ENCODE results near the gene COX6B1.

The COX6B1 gene

DNA sequence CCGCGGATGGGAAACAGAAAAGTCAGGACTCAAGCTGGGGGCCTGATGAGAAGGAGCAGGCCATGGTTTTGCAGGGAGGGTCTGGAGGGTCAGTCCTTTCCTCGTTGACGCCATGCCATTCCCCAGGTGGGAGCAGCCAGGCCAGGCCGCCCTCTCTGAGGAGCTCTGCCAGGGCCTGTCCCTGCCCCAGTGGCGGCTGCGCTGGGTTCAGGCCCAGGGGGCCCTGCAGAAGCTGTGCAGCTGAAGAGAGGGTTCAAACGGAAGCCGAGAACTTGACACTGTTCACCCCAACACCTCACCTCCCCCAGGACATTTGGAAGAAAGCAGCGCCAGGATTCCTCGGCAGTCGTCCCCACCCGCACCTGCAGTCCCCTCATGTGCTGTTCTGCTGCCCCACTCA lies 25.4 kb upstream of the COX6B1 start:
- TF ChIP-seq RAD21 (IDR thresholded peaks at IDR 0.05; ENCODE audit: low read depth) = no peak
- TF ChIP-seq, protein P1, sequence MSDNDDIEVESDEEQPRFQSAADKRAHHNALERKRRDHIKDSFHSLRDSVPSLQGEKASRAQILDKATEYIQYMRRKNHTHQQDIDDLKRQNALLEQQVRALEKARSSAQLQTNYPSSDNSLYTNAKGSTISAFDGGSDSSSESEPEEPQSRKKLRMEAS (IDR thresholded peaks at IDR 0.05) = no peak
- no peak for TF ChIP-seq TEAD4 (IDR thresholded peaks at IDR 0.05)
- no peak for TF ChIP-seq FOXM1 (IDR thresholded peaks at IDR 0.05; ENCODE audit: borderline replicate concordance, low read depth)
- no peak for TF ChIP-seq NFIC (IDR thresholded peaks at IDR 0.05)
- TF ChIP-seq EP300 (IDR thresholded peaks at IDR 0.05; ENCODE audit: borderline replicate concordance) = no peak
- TF ChIP-seq TCF12 (IDR thresholded peaks at IDR 0.05; ENCODE audit: low read depth) = no peak
- no peak for TF ChIP-seq YY1 (IDR thresholded peaks at IDR 0.05; ENCODE audit: low read depth)
- TF ChIP-seq CEBPB (IDR thresholded peaks at IDR 0.05) = no peak
- TF ChIP-seq ZBTB7A (IDR thresholded peaks at IDR 0.05; ENCODE audit: low read depth) = no peak
- TF ChIP-seq TAF1 (IDR thresholded peaks at IDR 0.05; ENCODE audit: low read depth) = no peak
- TF ChIP-seq, protein P2, sequence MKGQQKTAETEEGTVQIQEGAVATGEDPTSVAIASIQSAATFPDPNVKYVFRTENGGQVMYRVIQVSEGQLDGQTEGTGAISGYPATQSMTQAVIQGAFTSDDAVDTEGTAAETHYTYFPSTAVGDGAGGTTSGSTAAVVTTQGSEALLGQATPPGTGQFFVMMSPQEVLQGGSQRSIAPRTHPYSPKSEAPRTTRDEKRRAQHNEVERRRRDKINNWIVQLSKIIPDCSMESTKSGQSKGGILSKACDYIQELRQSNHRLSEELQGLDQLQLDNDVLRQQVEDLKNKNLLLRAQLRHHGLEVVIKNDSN (IDR thresholded peaks at IDR 0.05) = no peak

DNA sequence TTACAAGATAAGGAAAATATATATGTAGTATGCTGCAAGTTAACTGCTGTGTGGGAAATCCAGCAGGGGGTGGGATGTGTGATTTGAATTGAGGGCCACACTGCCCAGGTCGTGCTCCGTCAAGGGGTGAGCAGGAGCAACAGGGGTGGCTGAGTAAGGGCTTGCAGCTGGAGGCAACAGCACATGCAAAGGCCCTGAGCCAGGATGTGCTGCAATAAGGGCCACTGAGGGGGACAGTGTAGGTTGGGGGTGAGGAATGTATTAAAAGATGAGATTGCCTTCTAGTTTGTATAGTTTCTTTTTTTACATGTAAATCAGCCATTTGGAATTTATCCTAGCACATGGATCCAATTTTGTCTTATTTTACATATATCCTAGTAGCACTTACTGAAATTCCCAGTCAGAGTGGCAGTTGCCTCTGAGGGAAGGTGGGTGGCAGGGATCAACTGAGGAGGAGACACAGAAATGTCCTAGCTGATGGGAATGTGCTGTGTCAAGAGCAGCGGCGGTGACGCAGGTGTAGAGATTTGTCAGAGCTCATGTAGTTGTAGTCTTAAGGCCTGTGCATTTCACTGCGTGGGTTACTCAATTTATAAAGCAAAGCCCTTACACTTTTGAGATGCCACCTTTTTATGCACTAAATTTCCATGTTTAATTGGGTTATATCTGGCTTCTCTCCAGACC lies 24.7 kb upstream of the COX6B1 start:
- TF ChIP-seq FOXM1 (IDR thresholded peaks at IDR 0.05; ENCODE audit: borderline replicate concordance, low read depth) = no peak
- TF ChIP-seq RAD21 (IDR thresholded peaks at IDR 0.05; ENCODE audit: low read depth) = no peak
- no peak for TF ChIP-seq YY1 (IDR thresholded peaks at IDR 0.05; ENCODE audit: low read depth)
- no peak for TF ChIP-seq CEBPB (IDR thresholded peaks at IDR 0.05)
- TF ChIP-seq, protein P2 (IDR thresholded peaks at IDR 0.05) = no peak
- TF ChIP-seq TEAD4 (IDR thresholded peaks at IDR 0.05) = no peak
- no peak for TF ChIP-seq NFIC (IDR thresholded peaks at IDR 0.05)
- no peak for TF ChIP-seq ZBTB7A (IDR thresholded peaks at IDR 0.05; ENCODE audit: low read depth)
- TF ChIP-seq TAF1 (IDR thresholded peaks at IDR 0.05; ENCODE audit: low read depth) = no peak

DNA sequence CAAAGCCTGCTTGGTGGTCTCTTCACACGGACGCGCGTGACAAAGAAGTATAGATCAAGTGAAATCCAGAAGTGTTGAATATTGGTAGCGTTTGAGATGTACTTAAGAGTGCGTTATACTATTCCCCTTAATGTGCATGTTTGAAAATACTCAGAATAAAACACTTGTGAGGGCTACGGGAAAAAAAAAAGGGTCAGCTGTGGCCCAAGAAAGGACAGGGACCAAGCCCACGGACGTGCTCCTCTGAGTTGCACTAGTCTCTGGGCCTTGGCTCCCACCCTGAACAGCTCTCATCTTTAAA lies 19.9 kb upstream of the COX6B1 start:
- TF ChIP-seq TEAD4 (IDR thresholded peaks at IDR 0.05) (no peak), CEBPB (IDR thresholded peaks at IDR 0.05) (no peak), NFIC (IDR thresholded peaks at IDR 0.05) (no peak), ZBTB7A (IDR thresholded peaks at IDR 0.05; ENCODE audit: low read depth) (no peak), CREB1 (IDR thresholded peaks at IDR 0.05; ENCODE audit: low read depth) (no peak), FOXM1 (IDR thresholded peaks at IDR 0.05; ENCODE audit: borderline replicate concordance, low read depth) (no peak), EP300 (IDR thresholded peaks at IDR 0.05; ENCODE audit: borderline replicate concordance) (no peak), TCF12 (IDR thresholded peaks at IDR 0.05; ENCODE audit: low read depth) (no peak), YY1 (IDR thresholded peaks at IDR 0.05; ENCODE audit: low read depth) (no peak), RAD21 (IDR thresholded peaks at IDR 0.05; ENCODE audit: low read depth) (no peak), TAF1 (IDR thresholded peaks at IDR 0.05; ENCODE audit: low read depth) (no peak), EGR1 (IDR thresholded peaks at IDR 0.05) (no peak)
- TF ChIP-seq, protein P1 (IDR thresholded peaks at IDR 0.05) = no peak
- TF ChIP-seq, protein P2 (IDR thresholded peaks at IDR 0.05) = no peak
- TF ChIP-seq, protein P3, sequence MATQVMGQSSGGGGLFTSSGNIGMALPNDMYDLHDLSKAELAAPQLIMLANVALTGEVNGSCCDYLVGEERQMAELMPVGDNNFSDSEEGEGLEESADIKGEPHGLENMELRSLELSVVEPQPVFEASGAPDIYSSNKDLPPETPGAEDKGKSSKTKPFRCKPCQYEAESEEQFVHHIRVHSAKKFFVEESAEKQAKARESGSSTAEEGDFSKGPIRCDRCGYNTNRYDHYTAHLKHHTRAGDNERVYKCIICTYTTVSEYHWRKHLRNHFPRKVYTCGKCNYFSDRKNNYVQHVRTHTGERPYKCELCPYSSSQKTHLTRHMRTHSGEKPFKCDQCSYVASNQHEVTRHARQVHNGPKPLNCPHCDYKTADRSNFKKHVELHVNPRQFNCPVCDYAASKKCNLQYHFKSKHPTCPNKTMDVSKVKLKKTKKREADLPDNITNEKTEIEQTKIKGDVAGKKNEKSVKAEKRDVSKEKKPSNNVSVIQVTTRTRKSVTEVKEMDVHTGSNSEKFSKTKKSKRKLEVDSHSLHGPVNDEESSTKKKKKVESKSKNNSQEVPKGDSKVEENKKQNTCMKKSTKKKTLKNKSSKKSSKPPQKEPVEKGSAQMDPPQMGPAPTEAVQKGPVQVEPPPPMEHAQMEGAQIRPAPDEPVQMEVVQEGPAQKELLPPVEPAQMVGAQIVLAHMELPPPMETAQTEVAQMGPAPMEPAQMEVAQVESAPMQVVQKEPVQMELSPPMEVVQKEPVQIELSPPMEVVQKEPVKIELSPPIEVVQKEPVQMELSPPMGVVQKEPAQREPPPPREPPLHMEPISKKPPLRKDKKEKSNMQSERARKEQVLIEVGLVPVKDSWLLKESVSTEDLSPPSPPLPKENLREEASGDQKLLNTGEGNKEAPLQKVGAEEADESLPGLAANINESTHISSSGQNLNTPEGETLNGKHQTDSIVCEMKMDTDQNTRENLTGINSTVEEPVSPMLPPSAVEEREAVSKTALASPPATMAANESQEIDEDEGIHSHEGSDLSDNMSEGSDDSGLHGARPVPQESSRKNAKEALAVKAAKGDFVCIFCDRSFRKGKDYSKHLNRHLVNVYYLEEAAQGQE (IDR thresholded peaks at IDR 0.05; ENCODE audit: low read depth) = no peak

DNA sequence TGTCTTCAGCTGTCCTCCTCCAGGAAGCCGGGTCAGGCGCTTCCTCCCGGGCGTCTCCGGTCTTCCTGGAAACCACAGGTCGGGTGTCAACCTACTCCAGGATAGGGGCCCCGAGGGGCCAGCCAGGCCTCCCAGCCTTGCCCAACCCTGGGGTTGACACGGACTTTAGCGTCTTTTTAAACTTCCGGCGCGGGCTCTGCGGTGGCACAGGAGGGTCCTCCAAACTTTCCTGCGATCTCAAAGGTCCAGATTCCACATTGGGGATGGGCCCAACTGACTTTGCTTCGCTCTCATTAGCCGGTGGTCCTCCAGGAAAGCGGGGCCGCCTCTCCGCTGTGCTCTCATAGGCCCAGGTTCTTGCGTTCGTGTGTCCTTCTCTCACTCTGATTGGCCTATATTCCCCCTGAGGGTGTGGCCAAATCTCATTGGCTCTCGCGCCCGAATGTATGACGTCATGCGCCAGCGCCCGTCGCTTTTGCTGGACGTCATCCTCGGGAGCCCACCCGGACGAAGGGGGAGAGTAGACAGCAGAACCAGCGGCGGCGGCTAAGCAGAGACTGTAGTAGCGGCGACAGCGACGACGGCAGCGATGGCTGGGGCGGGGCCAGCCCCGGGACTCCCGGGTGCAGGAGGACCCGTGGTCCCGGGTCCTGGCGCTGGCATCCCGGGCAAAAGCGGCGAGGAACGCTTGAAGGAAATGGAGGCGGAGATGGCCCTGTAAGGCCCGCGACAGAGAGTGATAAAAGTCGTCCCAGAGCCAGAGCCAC lies 19.4 kb upstream of the COX6B1 start, which contains the start of gene RBM42:
Gene RBM42 (plus strand): TSS at position 472 of the 767 bp plus-strand sequence. CDS start 118 bp downstream, at position 590.
- TF ChIP-seq TEAD4 (IDR thresholded peaks at IDR 0.05) = no peak
- TF ChIP-seq, protein P1 (IDR thresholded peaks at IDR 0.05) = peak; percentile 23; the same call in 1 of the 2 replicates
- 0 out of 2 replicates have a peak, but pooled peaks have one; percentile 65 for TF ChIP-seq ZBTB7A (IDR thresholded peaks at IDR 0.05; ENCODE audit: low read depth)
- TF ChIP-seq YY1 (IDR thresholded peaks at IDR 0.05; ENCODE audit: low read depth) = no peak
- peak; percentile 100 for TF ChIP-seq CREB1 (IDR thresholded peaks at IDR 0.05; ENCODE audit: low read depth)

DNA sequence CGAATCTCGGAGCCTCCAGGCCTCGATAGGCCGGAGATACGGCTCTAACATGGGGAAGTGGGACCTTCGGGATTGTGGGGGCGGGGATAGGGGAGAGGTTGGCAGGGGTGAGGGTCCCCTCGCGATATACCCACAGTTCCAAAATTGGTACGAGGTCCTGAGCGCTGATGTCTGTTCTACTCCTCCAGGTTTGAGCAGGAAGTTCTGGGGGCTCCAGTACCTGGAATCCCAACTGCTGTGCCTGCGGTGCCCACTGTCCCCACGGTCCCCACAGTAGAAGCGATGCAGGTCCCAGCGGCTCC lies 18.8 kb upstream of the COX6B1 start:
- TF ChIP-seq TCF12 (IDR thresholded peaks at IDR 0.05; ENCODE audit: low read depth) = no peak

DNA sequence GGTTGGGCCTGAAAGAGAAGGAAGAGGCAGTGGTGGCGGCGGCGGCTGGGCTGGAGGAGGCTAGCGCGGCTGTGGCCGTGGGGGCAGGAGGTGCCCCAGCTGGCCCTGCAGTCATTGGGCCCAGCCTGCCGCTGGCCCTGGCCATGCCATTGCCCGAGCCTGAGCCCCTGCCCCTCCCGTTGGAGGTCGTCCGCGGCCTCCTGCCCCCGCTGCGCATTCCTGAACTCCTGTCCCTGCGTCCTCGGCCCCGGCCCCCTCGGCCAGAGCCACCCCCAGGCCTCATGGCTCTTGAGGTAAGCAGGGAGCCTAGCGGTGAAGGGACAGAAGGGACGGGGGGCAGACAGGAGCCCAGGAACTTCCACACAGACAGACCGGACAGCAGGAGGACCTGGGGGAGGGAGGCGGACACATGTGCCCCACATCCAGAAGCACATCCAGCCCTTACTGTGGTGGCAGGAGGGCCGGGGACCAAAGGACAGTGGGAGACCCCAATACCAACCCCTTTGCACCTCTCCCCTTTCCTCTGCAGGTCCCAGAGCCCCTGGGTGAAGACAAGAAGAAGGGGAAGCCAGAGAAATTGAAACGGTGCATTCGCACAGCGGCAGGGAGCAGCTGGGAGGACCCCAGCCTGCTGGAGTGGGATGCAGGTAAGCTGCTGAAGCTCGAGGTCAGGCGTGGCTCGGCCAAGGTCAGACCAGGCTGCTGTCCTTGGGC lies 14.2 kb upstream of the COX6B1 start:
- TF ChIP-seq EP300 (IDR thresholded peaks at IDR 0.05; ENCODE audit: borderline replicate concordance) (no peak), NFIC (IDR thresholded peaks at IDR 0.05) (no peak), EGR1 (IDR thresholded peaks at IDR 0.05) (no peak), CEBPB (IDR thresholded peaks at IDR 0.05) (no peak), ZBTB7A (IDR thresholded peaks at IDR 0.05; ENCODE audit: low read depth) (no peak), CREB1 (IDR thresholded peaks at IDR 0.05; ENCODE audit: low read depth) (no peak), FOXM1 (IDR thresholded peaks at IDR 0.05; ENCODE audit: borderline replicate concordance, low read depth) (no peak), TCF12 (IDR thresholded peaks at IDR 0.05; ENCODE audit: low read depth) (no peak)
- TF ChIP-seq, protein P3 (IDR thresholded peaks at IDR 0.05; ENCODE audit: low read depth) = no peak
- TF ChIP-seq, protein P1 (IDR thresholded peaks at IDR 0.05) = no peak

Measured in Ishikawa (cell line).